H9 (cell line): ENCODE measurements around the gene BRCC3. TPM values are rescaled to one million over a fixed set of nuclear protein-coding genes. Genes with fewer than 3 reads are reported as not detected.

ENCODE experiments used
- DNase-seq: peaks from one replicate; pipeline ENCODE4 v3.0.0-alpha.2; 2017
- H2AFZ ChIP-seq: one replicate; pipeline ENCODE4 v1.6.1; 2013; ENCODE audit warnings: mild to moderate bottlenecking, low read length, control low read depth, moderate library complexity
- H2AK5ac ChIP-seq: 2 replicates; pipeline ENCODE4 v1.6.1; 2013; ENCODE audit warnings: low read length, control low read depth, mixed read lengths; ENCODE audit not compliant: insufficient read length
- H2BK120ac ChIP-seq: one replicate; pipeline ENCODE4 v1.6.1; 2013; ENCODE audit warnings: low read depth, mild to moderate bottlenecking, low read length, control low read depth, inconsistent platforms; ENCODE audit not compliant: poor library complexity, severe bottlenecking
- H2BK12ac ChIP-seq: 2 replicates; pipeline ENCODE4 v1.6.1; 2013; ENCODE audit warnings: low read length, control low read depth, mixed read lengths, low read depth; ENCODE audit not compliant: insufficient read length
- H2BK15ac ChIP-seq: 2 replicates; pipeline ENCODE4 v1.6.1; 2013; ENCODE audit warnings: low read depth, low read length, control low read depth
- H2BK20ac ChIP-seq: one replicate; pipeline ENCODE4 v1.6.1; 2013; ENCODE audit warnings: low read depth, mild to moderate bottlenecking, low read length, control low read depth, inconsistent platforms; ENCODE audit not compliant: poor library complexity, severe bottlenecking
- H2BK5ac ChIP-seq: 2 replicates; pipeline ENCODE4 v1.6.1; 2013; ENCODE audit warnings: low read length, control low read depth, mixed read lengths; ENCODE audit not compliant: insufficient read length
- H3K14ac ChIP-seq: 2 replicates; pipeline ENCODE4 v1.6.1; 2013; ENCODE audit warnings: low read length, control low read depth; ENCODE audit not compliant: insufficient read depth
- H3K18ac ChIP-seq: 2 replicates; pipeline ENCODE4 v1.6.1; 2013; ENCODE audit warnings: low read depth, mild to moderate bottlenecking, mixed read lengths, low read length, control low read depth; ENCODE audit not compliant: insufficient read length
- H3K23ac ChIP-seq: 2 replicates; pipeline ENCODE4 v1.6.1; 2013; ENCODE audit warnings: low read length, control low read depth, mixed read lengths, low read depth; ENCODE audit not compliant: insufficient read length
- H3K23me2 ChIP-seq: 2 replicates; pipeline ENCODE4 v1.6.1; 2013; ENCODE audit warnings: low read depth, mild to moderate bottlenecking, mixed read lengths, low read length, control low read depth; ENCODE audit not compliant: insufficient read length, poor library complexity, severe bottlenecking
- H3K27ac ChIP-seq: 2 replicates; pipeline ENCODE4 v1.5.1; 2013; ENCODE audit warnings: low read length, control low read depth, mixed read lengths, low read depth; ENCODE audit not compliant: insufficient read length
- H3K27me3 ChIP-seq: 2 replicates; pipeline ENCODE4 v1.6.1; 2013; ENCODE audit warnings: low read length, control low read depth, inconsistent platforms; ENCODE audit not compliant: insufficient read depth
- H3K4ac ChIP-seq: 2 replicates; pipeline ENCODE4 v1.6.1; 2013; ENCODE audit warnings: low read depth, mild to moderate bottlenecking, control low read depth, inconsistent platforms, low read length, moderate library complexity
- H3K4me1 ChIP-seq: 2 replicates; pipeline ENCODE4 v1.6.1; 2013; ENCODE audit warnings: low read length, control low read depth, inconsistent platforms; ENCODE audit not compliant: insufficient read depth
- H3K4me2 ChIP-seq: 2 replicates; pipeline ENCODE4 v1.6.1; 2013; ENCODE audit warnings: low read length, control low read depth, mixed read lengths; ENCODE audit not compliant: insufficient read length, insufficient read depth
- H3K56ac ChIP-seq: 2 replicates; pipeline ENCODE4 v1.6.1; 2013; ENCODE audit warnings: low read depth, mild to moderate bottlenecking, mixed read lengths, low read length, control low read depth; ENCODE audit not compliant: insufficient read length
- H3K79me1 ChIP-seq: 2 replicates; pipeline ENCODE4 v1.6.1; 2013; ENCODE audit warnings: low read depth, mild to moderate bottlenecking, moderate library complexity, low read length, control low read depth, inconsistent platforms; ENCODE audit not compliant: insufficient read depth, poor library complexity, severe bottlenecking
- H3K79me2 ChIP-seq: 2 replicates; pipeline ENCODE4 v1.6.1; 2013; ENCODE audit warnings: low read length, control low read depth, inconsistent platforms; ENCODE audit not compliant: insufficient read depth
- H3K9ac ChIP-seq: 2 replicates; pipeline ENCODE4 v1.6.1; 2013; ENCODE audit warnings: low read length, control low read depth, mixed read lengths; ENCODE audit not compliant: insufficient read length; ENCODE audit errors: extremely low read depth
- H3K9me3 ChIP-seq: one replicate; pipeline ENCODE4 v1.6.1; 2013; ENCODE audit warnings: low read depth, low read length, inconsistent platforms; ENCODE audit not compliant: control insufficient read depth
- H3T11ph ChIP-seq: one replicate; pipeline ENCODE4 v1.6.1; 2013; ENCODE audit warnings: mild to moderate bottlenecking, low read length, control low read depth, inconsistent platforms
- H4K20me1 ChIP-seq: one replicate; pipeline ENCODE4 v1.6.1; 2013; ENCODE audit not compliant: control insufficient read depth, insufficient read length, insufficient read depth
- H4K5ac ChIP-seq: 2 replicates; pipeline ENCODE4 v1.6.1; 2013; ENCODE audit warnings: low read depth, mild to moderate bottlenecking, mixed read lengths, low read length, control low read depth; ENCODE audit not compliant: insufficient read length
- H4K8ac ChIP-seq: replicated peaks from 2 replicates; pipeline ENCODE4 v1.6.1; 2013; ENCODE audit warnings: low read length, control low read depth, mixed read lengths, low read depth; ENCODE audit not compliant: insufficient read length
- H4K91ac ChIP-seq: 2 replicates; pipeline ENCODE4 v1.6.1; 2013; ENCODE audit warnings: low read depth, mild to moderate bottlenecking, moderate library complexity, mixed read lengths, low read length, control low read depth; ENCODE audit not compliant: insufficient read length
- H3K27ac Mint-ChIP-seq, 3 experiments: 2 replicates in 2 of 3; 3 replicates in 1 of 3; pipeline ENCODE4 v1.8.0; 2020 to 2021; ENCODE audit warnings: mixed read lengths in 3 of 3, mild to moderate bottlenecking in 1 of 3, moderate library complexity in 1 of 3
- H3K27me3 Mint-ChIP-seq: 2 replicates; pipeline ENCODE4 v1.8.0; 2021; ENCODE audit warnings: low read depth, mild to moderate bottlenecking, moderate library complexity, mixed read lengths
- H3K36me3 Mint-ChIP-seq, 3 experiments: 2 replicates in 2 of 3; 3 replicates in 1 of 3; pipeline ENCODE4 v1.8.0; 2020 to 2021; ENCODE audit warnings: low read depth in 3 of 3, mixed read lengths in 3 of 3; ENCODE audit not compliant: insufficient read depth in 1 of 3
- H3K4me1 Mint-ChIP-seq, 2 experiments: 2 replicates each; pipeline ENCODE4 v1.8.0; 2020; ENCODE audit warnings: mixed read lengths in 2 of 2
- H3K4me3 Mint-ChIP-seq, 2 experiments: 2 replicates in 1 of 2; 3 replicates in 1 of 2; pipeline ENCODE4 v1.8.0; 2020 to 2021; ENCODE audit warnings: mild to moderate bottlenecking in 2 of 2, mixed read lengths in 2 of 2, moderate library complexity in 1 of 2
- H3K9me3 Mint-ChIP-seq, 2 experiments: 2 replicates in 1 of 2; 3 replicates in 1 of 2; pipeline ENCODE4 v1.8.0; 2020; ENCODE audit warnings: mild to moderate bottlenecking in 2 of 2, mixed read lengths in 2 of 2, moderate library complexity in 1 of 2
- CTCF ChIP-seq: fragments of 200-600 bp; sonication (generic); conservative IDR thresholded peaks from 3 replicates; pipeline ENCODE4 v1.8.0; 2021; ENCODE audit warnings: antibody characterized with exemption, mild to moderate bottlenecking
- WGBS: extraction: QIAGEN DNeasy Blood & Tissue Kit; methylation state at CpG from one replicate; pipeline ENCODE4 v1.1.7; 2013; ENCODE audit warnings: missing lambda C conversion rate, low lambda C conversion rate, mixed read lengths; ENCODE audit not compliant: insufficient read length; ENCODE audit errors: extremely low coverage; 5-methylcytosine and 5-hydroxymethylcytosine counted together
- total RNA-seq: library from RNA; stranded (reverse); gene quantifications from 2 replicates; pipeline ENCODE4 v1.2.1, GENCODE V29; 2021

The BRCC3 gene
- total RNA-seq, 1 experiment from 2014 or later = 27.3 TPM

- H4K91ac ChIP-seq = no peak overlapping the region
- no peak for DNase-seq
Measured at GRCh38 chrX:155132110-155132509, 60.8 kb downstream of the BRCC3 start.

More at GRCh38 chrX:155132110-155132509, 60.8 kb downstream of the BRCC3 start:
- Histone ChIP-seq H3K79me1 (no peaks in the 10 kb centered on the region), H3K4ac (no peak overlapping the region), H2BK5ac (no peak overlapping the region), H3K79me2 (no peaks in the 10 kb centered on the region), H2AFZ (no peak overlapping the region), H2AK5ac (no peak overlapping the region), H3T11ph (no peak overlapping the region), H3K9me3 (peaks cover 28% of the 10 kb centered on the region), H3K27ac (no peak overlapping the region), H3K14ac (no peak overlapping the region), H3K23ac (no peak overlapping the region), H4K5ac (no peak overlapping the region), H3K4me1 (no peaks in the 10 kb centered on the region), H3K4me2 (no peak overlapping the region), H3K18ac (no peak overlapping the region), H2BK12ac (no peak overlapping the region), H2BK15ac (no peak overlapping the region), H3K27me3 (no peaks in the 10 kb centered on the region), H4K8ac (no peak overlapping the region), H4K20me1 (no peaks in the 10 kb centered on the region), H2BK120ac (no peak overlapping the region), H2BK20ac (no peak overlapping the region), H3K56ac (no peak overlapping the region), H3K23me2 (no peaks in the 10 kb centered on the region), H3K9ac (no peak overlapping the region)
- Mint-ChIP-seq H3K9me3 (peaks cover 65 to 82% of the 10 kb centered on the region in 2 experiments), H3K36me3 (peaks cover 2 to 7% (median 3%) of the 10 kb centered on the region in 3 experiments; a peak in 5 of 7 replicates), H3K27me3 (no peaks in the 10 kb centered on the region), H3K27ac (no peak overlapping the region), H3K4me3 (no peak overlapping the region), H3K4me1 (no peaks in the 10 kb centered on the region)
- no CpG with 5 or more reads among the region's 1 CpG for WGBS
- no peak for TF ChIP-seq CTCF
